ENCODE data around the gene MFSD12.

- TF ChIP-seq CTCF (conservative IDR thresholded peaks at IDR 0.05): no peak
- TF ChIP-seq ZFX (IDR thresholded peaks at IDR 0.05): no peak
Observed at GRCh38 chr19:3510727-3511126, 46.7 kb downstream of the MFSD12 start.
